HL-60 (cell line): ENCODE data around the gene MARCHF10.

ENCODE experiments used
- DNase-seq, 2 experiments: peaks; one replicate each; pipeline ENCODE4 v3.0.0-alpha.2; 2010 to 2020; ENCODE audit warnings: low read depth in 1 of 2, low spot score in 1 of 2
- H3K27ac ChIP-seq: fragments of 250-450 bp; sonication (Bioruptor Pico); replicated peaks from 2 replicates; pipeline ENCODE4 v1.5.1; 2020; ENCODE audit warnings: mild to moderate bottlenecking, moderate library complexity
- H3K27me3 ChIP-seq: fragments of 250-450 bp; sonication (Bioruptor Pico); 2 replicates; pipeline ENCODE4 v1.5.1; 2021; ENCODE audit warnings: mild to moderate bottlenecking, moderate library complexity; ENCODE audit not compliant: insufficient read depth, poor library complexity, severe bottlenecking
- H3K4me3 ChIP-seq: replicated peaks from 2 replicates; pipeline ENCODE4 v1.5.1; 2011; ENCODE audit warnings: mild to moderate bottlenecking, control low read depth, low read length; ENCODE audit not compliant: insufficient read depth
- GABPA ChIP-seq: IDR thresholded peaks from 2 replicates; pipeline ENCODE4 v1.6.1; 2012; ENCODE audit warnings: low read depth
- POLR2AphosphoS5 ChIP-seq: IDR thresholded peaks from 2 replicates; pipeline ENCODE4 v1.6.1; 2012; ENCODE audit warnings: low read depth
- SPI1 ChIP-seq: IDR thresholded peaks from 2 replicates; pipeline ENCODE4 v1.6.1; 2012; ENCODE audit warnings: low read depth, mild to moderate bottlenecking, borderline replicate concordance
- long read RNA-seq: library from polyadenylated mRNA; unstranded; transcript quantifications from one replicate; pipeline ENCODE4 v2.0.0, GENCODE V29; 2020
- TF ChIP-seq, protein P1 (sequence below): IDR thresholded peaks from 2 replicates; pipeline ENCODE4 v1.6.1; 2012; ENCODE audit warnings: low read depth; ENCODE audit not compliant: insufficient replicate concordance
- TF ChIP-seq, protein P2 (sequence below): IDR thresholded peaks from one replicate; pipeline ENCODE4 v1.5.1; 2011; ENCODE audit warnings: low read length, control low read depth, inconsistent platforms; ENCODE audit not compliant: insufficient read depth

MARCHF10 gene, protein sequence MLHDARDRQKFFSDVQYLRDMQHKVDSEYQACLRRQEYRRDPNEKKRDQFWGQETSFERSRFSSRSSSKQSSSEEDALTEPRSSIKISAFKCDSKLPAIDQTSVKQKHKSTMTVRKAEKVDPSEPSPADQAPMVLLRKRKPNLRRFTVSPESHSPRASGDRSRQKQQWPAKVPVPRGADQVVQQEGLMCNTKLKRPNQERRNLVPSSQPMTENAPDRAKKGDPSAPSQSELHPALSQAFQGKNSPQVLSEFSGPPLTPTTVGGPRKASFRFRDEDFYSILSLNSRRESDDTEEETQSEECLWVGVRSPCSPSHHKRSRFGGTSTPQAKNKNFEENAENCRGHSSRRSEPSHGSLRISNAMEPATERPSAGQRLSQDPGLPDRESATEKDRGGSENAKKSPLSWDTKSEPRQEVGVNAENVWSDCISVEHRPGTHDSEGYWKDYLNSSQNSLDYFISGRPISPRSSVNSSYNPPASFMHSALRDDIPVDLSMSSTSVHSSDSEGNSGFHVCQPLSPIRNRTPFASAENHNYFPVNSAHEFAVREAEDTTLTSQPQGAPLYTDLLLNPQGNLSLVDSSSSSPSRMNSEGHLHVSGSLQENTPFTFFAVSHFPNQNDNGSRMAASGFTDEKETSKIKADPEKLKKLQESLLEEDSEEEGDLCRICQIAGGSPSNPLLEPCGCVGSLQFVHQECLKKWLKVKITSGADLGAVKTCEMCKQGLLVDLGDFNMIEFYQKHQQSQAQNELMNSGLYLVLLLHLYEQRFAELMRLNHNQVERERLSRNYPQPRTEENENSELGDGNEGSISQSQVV
- long read RNA-seq: 0 reads

DNA sequence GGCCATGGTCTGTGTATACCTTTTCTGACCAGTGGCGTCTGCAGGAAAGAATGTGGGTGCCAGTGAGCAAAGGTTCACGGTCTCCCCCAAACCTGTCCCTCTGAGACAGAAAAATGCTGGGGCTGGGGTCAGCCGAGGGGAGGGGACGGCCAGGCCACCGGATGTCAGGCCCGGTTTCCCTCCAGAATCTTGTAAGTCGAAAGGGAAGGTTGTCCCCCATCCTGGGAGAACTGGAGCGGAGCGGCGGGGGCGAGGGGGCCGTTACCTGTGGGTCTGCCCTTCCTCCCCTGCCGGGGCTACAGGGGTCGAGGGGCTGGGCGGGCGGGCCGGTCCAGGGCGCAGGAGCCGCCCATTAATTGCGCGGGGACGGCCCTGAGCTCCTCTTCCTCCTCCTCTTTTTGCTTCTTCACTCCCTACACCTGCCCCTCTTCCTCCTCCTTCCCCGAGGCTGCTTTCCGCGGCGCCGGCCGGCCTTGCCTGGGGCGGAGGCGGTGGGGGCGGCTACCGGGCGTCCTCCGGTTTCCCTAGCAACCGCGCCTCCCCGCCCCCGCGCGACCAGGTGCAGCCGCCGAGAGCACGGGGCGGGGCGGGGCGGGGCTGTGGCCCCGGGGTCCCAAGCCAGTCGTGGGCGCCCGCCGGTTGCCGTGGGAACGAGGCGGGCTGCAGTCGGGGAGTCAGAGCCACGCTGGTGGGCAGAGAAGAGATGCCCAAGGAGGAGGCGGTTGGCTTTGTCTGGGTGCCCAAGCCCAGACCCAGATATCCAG, at the start of gene MARCHF10:
Gene MARCHF10, minus strand, starts transcription at position 503 of the 764 bp plus-strand sequence. CDS start 6,579 bp downstream, outside the sequence.
- DNase-seq: no peak
- no peak for TF ChIP-seq POLR2AphosphoS5
- TF ChIP-seq, protein P1, sequence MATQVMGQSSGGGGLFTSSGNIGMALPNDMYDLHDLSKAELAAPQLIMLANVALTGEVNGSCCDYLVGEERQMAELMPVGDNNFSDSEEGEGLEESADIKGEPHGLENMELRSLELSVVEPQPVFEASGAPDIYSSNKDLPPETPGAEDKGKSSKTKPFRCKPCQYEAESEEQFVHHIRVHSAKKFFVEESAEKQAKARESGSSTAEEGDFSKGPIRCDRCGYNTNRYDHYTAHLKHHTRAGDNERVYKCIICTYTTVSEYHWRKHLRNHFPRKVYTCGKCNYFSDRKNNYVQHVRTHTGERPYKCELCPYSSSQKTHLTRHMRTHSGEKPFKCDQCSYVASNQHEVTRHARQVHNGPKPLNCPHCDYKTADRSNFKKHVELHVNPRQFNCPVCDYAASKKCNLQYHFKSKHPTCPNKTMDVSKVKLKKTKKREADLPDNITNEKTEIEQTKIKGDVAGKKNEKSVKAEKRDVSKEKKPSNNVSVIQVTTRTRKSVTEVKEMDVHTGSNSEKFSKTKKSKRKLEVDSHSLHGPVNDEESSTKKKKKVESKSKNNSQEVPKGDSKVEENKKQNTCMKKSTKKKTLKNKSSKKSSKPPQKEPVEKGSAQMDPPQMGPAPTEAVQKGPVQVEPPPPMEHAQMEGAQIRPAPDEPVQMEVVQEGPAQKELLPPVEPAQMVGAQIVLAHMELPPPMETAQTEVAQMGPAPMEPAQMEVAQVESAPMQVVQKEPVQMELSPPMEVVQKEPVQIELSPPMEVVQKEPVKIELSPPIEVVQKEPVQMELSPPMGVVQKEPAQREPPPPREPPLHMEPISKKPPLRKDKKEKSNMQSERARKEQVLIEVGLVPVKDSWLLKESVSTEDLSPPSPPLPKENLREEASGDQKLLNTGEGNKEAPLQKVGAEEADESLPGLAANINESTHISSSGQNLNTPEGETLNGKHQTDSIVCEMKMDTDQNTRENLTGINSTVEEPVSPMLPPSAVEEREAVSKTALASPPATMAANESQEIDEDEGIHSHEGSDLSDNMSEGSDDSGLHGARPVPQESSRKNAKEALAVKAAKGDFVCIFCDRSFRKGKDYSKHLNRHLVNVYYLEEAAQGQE: no peak
- no peak for TF ChIP-seq SPI1
- no peak for TF ChIP-seq GABPA
- TF ChIP-seq, protein P2, sequence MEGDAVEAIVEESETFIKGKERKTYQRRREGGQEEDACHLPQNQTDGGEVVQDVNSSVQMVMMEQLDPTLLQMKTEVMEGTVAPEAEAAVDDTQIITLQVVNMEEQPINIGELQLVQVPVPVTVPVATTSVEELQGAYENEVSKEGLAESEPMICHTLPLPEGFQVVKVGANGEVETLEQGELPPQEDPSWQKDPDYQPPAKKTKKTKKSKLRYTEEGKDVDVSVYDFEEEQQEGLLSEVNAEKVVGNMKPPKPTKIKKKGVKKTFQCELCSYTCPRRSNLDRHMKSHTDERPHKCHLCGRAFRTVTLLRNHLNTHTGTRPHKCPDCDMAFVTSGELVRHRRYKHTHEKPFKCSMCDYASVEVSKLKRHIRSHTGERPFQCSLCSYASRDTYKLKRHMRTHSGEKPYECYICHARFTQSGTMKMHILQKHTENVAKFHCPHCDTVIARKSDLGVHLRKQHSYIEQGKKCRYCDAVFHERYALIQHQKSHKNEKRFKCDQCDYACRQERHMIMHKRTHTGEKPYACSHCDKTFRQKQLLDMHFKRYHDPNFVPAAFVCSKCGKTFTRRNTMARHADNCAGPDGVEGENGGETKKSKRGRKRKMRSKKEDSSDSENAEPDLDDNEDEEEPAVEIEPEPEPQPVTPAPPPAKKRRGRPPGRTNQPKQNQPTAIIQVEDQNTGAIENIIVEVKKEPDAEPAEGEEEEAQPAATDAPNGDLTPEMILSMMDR: no peak
- Histone ChIP-seq H3K4me3 (no peak within 1 kb of the TSS), H3K27me3 (peaks cover 10% of the 10 kb centered on the region), H3K27ac (no peak within 1 kb of the TSS)

DNA sequence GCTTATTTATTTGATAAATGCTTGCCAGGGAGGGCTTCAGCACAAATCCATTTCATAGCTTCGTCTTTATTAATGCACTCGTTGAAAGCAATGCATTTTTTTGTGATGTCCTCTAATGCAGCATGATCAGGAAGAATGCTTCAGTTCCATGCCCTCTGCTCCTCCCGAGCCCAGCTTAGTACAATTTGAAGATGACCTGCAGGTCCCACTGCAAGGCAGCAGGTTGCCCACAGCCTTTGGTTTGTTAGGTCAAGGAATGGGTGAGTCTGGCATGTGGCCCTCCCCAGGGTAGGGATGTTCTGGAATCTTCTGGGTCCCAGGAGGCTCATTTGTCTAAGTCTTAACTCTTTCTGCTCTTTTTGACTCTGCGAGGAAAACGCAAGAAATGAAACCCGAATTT, 49.4 kb upstream of the MARCHF10 start:
- no peak for TF ChIP-seq POLR2AphosphoS5
- no peak for TF ChIP-seq SPI1
- no peak for TF ChIP-seq GABPA
- TF ChIP-seq, protein P2: no peak
- TF ChIP-seq, protein P1: no peak
- no peak for DNase-seq
- no peak overlapping the region for H3K27ac ChIP-seq
- H3K27me3 ChIP-seq: no peaks in the 10 kb centered on the region
- H3K4me3 ChIP-seq: no peak overlapping the region

DNA sequence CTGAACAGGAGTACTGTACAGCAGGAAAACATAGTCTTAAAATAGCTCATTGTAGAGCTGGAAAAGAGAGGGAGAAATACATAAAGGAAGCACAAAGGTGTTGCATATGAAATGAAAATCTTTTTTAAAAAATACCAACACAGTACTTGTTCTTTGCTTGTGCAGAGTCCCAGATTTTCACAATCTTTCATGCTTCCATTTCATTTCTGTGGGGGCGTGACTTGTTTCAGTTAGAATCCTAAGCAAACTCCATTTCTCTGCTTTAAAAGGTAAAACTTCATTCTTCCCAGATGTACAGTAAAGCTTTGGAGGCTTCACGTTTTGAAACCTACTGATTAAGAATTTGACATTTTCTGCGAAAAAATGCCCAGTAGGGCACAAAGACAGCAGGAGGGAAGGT, 48.5 kb upstream of the MARCHF10 start:
- no peak overlapping the region for H3K27ac ChIP-seq
- H3K27me3 ChIP-seq: no peaks in the 10 kb centered on the region
- TF ChIP-seq, protein P2: no peak
- no peak for TF ChIP-seq SPI1
- TF ChIP-seq GABPA: no peak
- no peak for TF ChIP-seq POLR2AphosphoS5
- TF ChIP-seq, protein P1: no peak
- DNase-seq: no peak
- H3K4me3 ChIP-seq: no peak overlapping the region
